Measurements from ENCODE around the gene FMNL2. TPM values are rescaled to one million over a fixed set of nuclear protein-coding genes. Genes with fewer than 3 reads are reported as not detected.

FMNL2 gene
- total and polyA plus RNA-seq, 2 of the 4 experiments (the other 2 are of a cell fraction), result 10.9 to 11.4 TPM

GRCh38 chr2:152694161-152694661 is 359.2 kb downstream of the FMNL2 start:
- no peak overlapping the region for H2AK9ac ChIP-seq (replicated peaks; ENCODE audit: low read depth, low read length, poor library complexity)
- ChIA-PET POLR2A (ENCODE audit: unreplicated experiment) (no interaction called here), CTCF (interaction anchor here (0.9 kb wide), 1 partner anchor 518 kb away, joined by 3 read pairs; the partner anchor contains the start of gene STAM2)
- no peak overlapping the region for H4K91ac ChIP-seq (ENCODE audit: insufficient read depth, low read depth, low read length)
- H2BK20ac ChIP-seq (ENCODE audit: low read depth, low read length), result no peak overlapping the region
- H3K79me1 ChIP-seq (ENCODE audit: low read depth in 1 of 2, low read length in 2 of 2), result peaks cover 16 to 20% of the 10 kb centered on the region in 2 experiments
- H3K4ac ChIP-seq (ENCODE audit: low read depth, low read length), result 0 out of 2 replicates have a peak overlapping the region, but pooled peaks have one; percentile 8
- H3K56ac ChIP-seq (ENCODE audit: extremely low read depth, insufficient read depth, low read length), result no peak overlapping the region; the same call in 1 of the 2 replicates
- peak overlapping the region; percentile 1; the same call in 1 of the 2 replicates for H3K18ac ChIP-seq (ENCODE audit: low read depth, low read length)
- peak overlapping the region; percentile 53; the same call in 1 of the 2 replicates for H3K27ac ChIP-seq (ENCODE audit: insufficient read depth, low read length)
- peak overlapping the region; percentile 40; the same call in 1 of the 2 replicates for H3K4me3 ChIP-seq (ENCODE audit: insufficient read depth, low read depth, low read length)
- H4K20me1 ChIP-seq (ENCODE audit: insufficient read depth, low read length), result peaks cover 5% of the 10 kb centered on the region; the same call in 1 of the 2 replicates
- peaks cover 2% of the 10 kb centered on the region; the same call in 1 of the 2 replicates for H3K4me1 ChIP-seq (ENCODE audit: control insufficient read depth, insufficient read depth, low read length)
- no TSS peak for BruUV-seq (replicated peaks)
- H2BK120ac ChIP-seq (ENCODE audit: low read depth, low read length), result no peak overlapping the region
- peaks cover 7% of the 10 kb centered on the region; the same call in 1 of the 2 replicates for H3K36me3 ChIP-seq (ENCODE audit: control insufficient read depth, insufficient read depth, low read length)
- WGBS, 2 experiments (ENCODE audit: extremely low coverage in 2 of 2, insufficient read length in 1 of 2), result no CpG with 5 or more reads among the region's 8 CpGs
- DNase-seq, result peak; percentile 82
- H3K14ac ChIP-seq (replicated peaks; ENCODE audit: low read depth, low read length), result no peak overlapping the region
- no peaks in the 10 kb centered on the region for H3K27me3 ChIP-seq (ENCODE audit: control insufficient read depth, insufficient read depth, low read length)
- H3K9me1 ChIP-seq (ENCODE audit: insufficient read depth, low read length), result no peaks in the 10 kb centered on the region
- H4K8ac ChIP-seq (ENCODE audit: low read depth in 2 of 2, low read length in 2 of 2), result peak overlapping the region in 1 of 2 experiments; percentile 60; a peak in 2 of 4 replicates
- no peak overlapping the region for H3K9ac ChIP-seq (ENCODE audit: low read depth, low read length)
- ATAC-seq (ENCODE audit: low read depth), result peak; percentile 83
- intact Hi-C loops (cut with micrococcal nuclease), result no loop called here
- H2BK5ac ChIP-seq (ENCODE audit: low read depth, low read length, poor library complexity, severe bottlenecking), result peak overlapping the region; percentile 96
- peak overlapping the region; percentile 88 for H3K4me2 ChIP-seq (ENCODE audit: low read depth, low read length)
- no peak overlapping the region; the same call in 1 of the 2 replicates for H4K5ac ChIP-seq (ENCODE audit: low read depth, low read length)
- H2BK15ac ChIP-seq (ENCODE audit: low read depth, low read length), result no peak overlapping the region
- dilution Hi-C loops (cut with HindIII; ENCODE audit: low sequenced_read_pairs, unreplicated experiment), result no loop called here
- H3K9me3 ChIP-seq (ENCODE audit: control insufficient read depth, insufficient read depth, low read length), result no peaks in the 10 kb centered on the region
- in situ Hi-C loops (cut with MboI; ENCODE audit: low sequenced_read_pairs), result no loop called here
- H2AFZ ChIP-seq (replicated peaks; ENCODE audit: low read length, poor library complexity), result no peak overlapping the region
- H2AK5ac ChIP-seq (ENCODE audit: low read depth, low read length), result peak overlapping the region; percentile 76; the same call in 1 of the 2 replicates
- H3K23ac ChIP-seq (ENCODE audit: low read depth, low read length), result peak overlapping the region; percentile 66; the same call in 1 of the 2 replicates
- TF ChIP-seq SMC3 (IDR thresholded peaks at IDR 0.05; ENCODE audit: low read depth, low read length), result no peak
- TF ChIP-seq RCOR1 (IDR thresholded peaks at IDR 0.05; ENCODE audit: insufficient replicate concordance, low read length), result no peak
- peak; percentile 74; the same call in 1 of the 2 replicates for TF ChIP-seq MXI1 (IDR thresholded peaks at IDR 0.05; ENCODE audit: borderline replicate concordance, low read depth, low read length)
- peak; percentile 89 for TF ChIP-seq BHLHE40 (IDR thresholded peaks at IDR 0.05; ENCODE audit: low read depth, low read length)
- TF ChIP-seq ELK1 (IDR thresholded peaks at IDR 0.05; ENCODE audit: borderline replicate concordance, low read depth, low read length), result no peak
- no peak for TF ChIP-seq FOS (IDR thresholded peaks at IDR 0.05; ENCODE audit: low read depth, low read length)
- no peak for TF ChIP-seq NFE2L2 (IDR thresholded peaks at IDR 0.05; ENCODE audit: low read depth, low read length)
- no peak for TF ChIP-seq POLR2A (IDR thresholded peaks at IDR 0.05; ENCODE audit: low read depth, low read length)
- no peak for TF ChIP-seq CHD1 (IDR thresholded peaks at IDR 0.05; ENCODE audit: low read depth, low read length)
- no peak for TF ChIP-seq MAFK (IDR thresholded peaks at IDR 0.05; ENCODE audit: low read depth, low read length)
- 0 out of 2 replicates have a peak, but pooled peaks have one; percentile 15 for TF ChIP-seq CEBPB (IDR thresholded peaks at IDR 0.05; ENCODE audit: low read depth, low read length)
- TF ChIP-seq RAD21 (IDR thresholded peaks at IDR 0.05; ENCODE audit: low read length), result no peak
- TF ChIP-seq RFX5 (IDR thresholded peaks at IDR 0.05; ENCODE audit: low read depth, low read length), result no peak
- no peak for TF ChIP-seq MAZ (IDR thresholded peaks at IDR 0.05; ENCODE audit: borderline replicate concordance, low read depth, low read length)
- TF ChIP-seq, protein P1, sequence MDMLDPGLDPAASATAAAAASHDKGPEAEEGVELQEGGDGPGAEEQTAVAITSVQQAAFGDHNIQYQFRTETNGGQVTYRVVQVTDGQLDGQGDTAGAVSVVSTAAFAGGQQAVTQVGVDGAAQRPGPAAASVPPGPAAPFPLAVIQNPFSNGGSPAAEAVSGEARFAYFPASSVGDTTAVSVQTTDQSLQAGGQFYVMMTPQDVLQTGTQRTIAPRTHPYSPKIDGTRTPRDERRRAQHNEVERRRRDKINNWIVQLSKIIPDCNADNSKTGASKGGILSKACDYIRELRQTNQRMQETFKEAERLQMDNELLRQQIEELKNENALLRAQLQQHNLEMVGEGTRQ (IDR thresholded peaks at IDR 0.05; ENCODE audit: low read depth, low read length), result peak; percentile 25; the same call in 1 of the 2 replicates

Data from IMR-90 (cell line).